ENCODE results near the gene MMP8.
A peak's percentile ranks its signal among the peaks of the same experiment; 100 is the strongest.

Gene MMP8

DNA sequence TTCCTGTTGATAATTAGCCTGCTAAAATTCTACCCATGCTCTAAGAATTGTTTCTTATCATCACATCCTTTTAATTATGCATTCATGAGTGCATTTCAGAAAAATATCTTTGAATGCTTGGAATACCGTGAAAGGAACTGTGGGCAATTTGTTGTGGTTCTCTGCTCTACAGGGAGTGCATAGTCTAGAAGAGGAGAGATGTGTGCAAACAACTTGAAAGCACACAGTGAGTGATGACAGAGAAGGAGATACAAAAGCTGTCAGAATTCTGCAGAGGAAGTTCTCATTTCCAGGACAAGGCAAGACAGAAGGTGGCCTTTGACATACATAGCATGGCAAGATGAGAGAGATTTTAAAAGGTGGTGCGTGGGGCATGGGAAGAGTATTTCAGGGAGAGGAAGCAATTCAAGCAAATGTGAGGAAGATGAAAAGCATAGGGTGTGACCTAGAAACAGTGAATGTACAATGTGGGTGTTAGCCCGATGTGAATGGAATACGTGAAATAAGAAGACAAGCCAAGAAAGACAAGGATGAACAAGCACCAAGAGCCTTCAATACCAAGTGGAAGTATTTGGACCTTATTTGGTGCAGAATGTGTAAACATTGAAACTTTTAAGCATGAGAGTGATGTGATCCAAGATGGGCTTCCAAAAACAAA lies 5.0 kb downstream of the MMP8 start:
- no peak for DNase-seq

DNA sequence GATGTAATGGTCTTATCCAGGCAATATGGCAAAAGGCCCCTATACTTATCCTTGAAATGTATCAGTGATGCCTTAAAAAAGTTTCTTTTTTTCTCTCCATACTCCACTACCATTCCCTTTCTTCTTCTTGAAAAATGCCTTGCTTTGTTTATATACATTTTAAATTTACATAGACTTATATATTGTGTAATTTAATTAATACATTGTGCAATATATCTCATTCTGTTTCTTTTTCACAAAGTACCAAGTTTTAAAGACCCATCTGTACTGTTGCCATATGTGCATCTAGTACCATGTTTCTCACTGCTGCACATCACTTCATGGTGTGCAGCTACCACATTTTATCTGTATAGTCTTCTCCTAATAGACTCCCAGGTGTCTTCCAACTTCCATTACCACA lies 7.5 kb downstream of the MMP8 start:
- no peak for DNase-seq

DNA sequence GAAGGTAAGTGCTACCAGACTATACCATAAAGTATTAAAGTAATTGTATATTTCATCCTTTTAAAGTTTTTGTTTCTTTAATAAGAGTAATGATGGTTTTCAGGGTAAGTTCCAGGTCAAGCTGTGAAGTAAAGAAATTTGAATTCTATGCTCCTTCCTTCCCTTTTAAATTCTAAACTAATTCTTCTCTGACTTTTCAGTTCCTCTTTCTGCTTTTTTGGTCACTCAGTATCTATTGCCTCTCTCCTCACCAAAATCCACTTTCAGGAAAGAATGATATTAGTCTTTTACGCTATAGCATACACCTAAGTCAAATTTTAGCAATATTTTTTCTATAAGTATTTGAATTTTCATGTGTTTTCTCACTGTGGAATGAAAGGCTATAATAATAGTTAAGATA lies 8.2 kb downstream of the MMP8 start:
- DNase-seq: no peak

DNA sequence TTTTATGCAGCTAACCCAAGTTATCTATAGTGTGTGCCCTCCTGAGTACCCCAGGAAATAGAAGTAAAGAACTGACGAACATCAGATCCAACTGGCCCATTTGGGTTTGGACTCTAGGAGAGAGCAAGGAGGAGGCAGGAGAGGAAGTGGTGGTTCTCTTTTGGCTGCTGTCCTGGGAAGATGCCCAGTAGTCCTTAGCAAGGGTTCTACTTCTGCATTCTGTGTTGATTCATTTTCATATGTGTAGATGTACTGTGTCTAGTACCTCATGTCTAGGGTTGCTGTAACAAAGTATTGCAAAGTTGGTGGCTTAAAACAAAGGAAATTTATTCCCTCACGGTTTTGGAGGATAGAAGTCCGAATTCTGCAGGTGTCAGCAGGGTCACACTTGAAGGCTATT lies 12.6 kb downstream of the MMP8 start:
- DNase-seq: no peak

DNA sequence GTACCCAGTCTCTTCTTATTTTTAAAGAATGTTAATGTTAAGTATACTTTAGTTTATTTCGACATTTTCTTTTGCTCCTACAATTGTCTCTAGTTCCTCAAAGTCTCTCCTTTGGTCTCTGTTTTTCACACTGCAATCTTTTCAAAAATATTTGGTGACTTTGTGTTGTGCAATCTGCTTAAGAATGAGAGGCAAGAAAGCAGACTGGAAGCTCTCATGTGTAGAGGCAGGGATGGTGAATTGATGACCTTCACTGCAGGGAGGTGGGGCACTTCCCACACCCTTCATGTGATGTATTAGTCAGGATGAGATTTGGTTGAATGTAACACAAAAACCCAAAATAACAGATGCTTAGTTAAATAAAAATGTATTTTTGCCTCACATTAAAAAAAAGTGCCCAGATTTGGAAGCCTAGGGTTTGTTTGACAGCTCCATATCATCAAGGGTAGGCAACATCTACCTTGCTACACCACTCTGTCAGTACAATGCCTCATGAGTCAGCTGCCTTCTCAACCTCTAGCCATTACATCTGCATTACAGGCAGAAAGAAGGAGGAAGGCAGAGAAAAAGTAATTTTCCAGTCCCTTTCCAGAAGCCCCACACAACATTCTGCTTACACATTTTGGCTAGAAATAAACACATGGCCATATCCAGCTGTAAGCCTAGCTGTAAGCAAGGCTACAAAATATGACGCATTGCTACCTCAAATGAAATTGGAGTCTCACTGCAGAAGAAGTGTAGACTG lies 15.4 kb downstream of the MMP8 start:
- DNase-seq: no peak

DNA sequence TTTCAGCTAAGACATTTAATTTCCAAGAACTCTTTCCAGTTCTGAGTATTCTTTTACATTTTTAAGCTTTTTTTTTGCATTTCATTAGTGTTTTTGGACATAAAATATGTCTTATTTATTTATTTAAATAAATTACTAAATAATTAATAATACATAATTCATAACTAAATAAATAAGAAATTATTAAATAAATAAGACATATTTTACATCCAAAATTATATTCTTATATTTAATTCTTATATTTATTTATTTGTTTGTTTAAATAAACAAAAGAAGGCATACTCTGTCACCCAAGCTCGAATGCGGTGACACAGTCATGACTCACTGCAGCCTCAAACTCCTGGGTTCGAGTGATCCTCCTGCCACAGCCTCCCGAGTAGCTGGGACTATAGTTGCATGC lies 16.1 kb downstream of the MMP8 start:
- DNase-seq: no peak

DNA sequence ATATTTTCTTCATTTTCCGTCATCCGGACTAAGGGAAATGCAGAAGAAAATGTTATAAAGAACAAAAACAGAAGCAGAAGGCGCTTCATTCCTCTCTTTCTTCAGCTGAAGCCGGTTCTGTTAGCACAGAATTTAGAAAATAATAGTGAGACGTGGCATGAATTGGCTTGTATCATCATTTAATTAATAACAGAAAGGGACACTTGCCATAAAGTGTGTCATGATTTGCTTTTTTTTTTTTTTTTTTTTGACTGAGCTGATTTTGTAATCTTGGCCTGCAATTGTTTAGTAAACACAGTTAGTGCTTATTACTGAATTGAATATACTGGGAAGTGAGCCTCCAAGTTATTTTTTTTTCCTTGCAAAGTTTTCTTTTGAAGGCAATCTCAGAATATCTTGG lies 19.1 kb downstream of the MMP8 start, which contains the start of gene MMP27:
Gene MMP27 (minus strand): TSS at position 144 of the 400 bp plus-strand sequence. CDS start 55 bp downstream, at position 89.
- no peak for DNase-seq

DNA sequence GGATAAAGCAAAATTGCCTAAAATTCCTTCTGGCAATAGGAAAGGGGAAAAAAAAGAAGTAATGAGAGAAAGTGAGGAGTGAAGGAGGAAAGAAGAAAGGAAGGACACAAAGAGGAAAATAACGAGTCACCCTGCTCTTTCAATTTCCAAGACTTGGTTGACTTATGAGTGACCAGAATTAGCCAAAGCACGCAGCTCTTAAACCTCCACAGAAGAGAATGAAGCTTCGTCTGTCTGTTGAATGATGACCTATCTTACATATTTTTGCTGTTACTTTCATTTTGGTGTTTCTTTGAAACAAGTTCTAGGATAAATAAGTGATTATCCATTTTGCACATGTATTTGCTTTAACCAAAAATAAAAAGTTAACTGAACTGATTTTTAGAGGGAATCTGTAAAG lies 19.9 kb downstream of the MMP8 start:
- DNase-seq: no peak

DNA sequence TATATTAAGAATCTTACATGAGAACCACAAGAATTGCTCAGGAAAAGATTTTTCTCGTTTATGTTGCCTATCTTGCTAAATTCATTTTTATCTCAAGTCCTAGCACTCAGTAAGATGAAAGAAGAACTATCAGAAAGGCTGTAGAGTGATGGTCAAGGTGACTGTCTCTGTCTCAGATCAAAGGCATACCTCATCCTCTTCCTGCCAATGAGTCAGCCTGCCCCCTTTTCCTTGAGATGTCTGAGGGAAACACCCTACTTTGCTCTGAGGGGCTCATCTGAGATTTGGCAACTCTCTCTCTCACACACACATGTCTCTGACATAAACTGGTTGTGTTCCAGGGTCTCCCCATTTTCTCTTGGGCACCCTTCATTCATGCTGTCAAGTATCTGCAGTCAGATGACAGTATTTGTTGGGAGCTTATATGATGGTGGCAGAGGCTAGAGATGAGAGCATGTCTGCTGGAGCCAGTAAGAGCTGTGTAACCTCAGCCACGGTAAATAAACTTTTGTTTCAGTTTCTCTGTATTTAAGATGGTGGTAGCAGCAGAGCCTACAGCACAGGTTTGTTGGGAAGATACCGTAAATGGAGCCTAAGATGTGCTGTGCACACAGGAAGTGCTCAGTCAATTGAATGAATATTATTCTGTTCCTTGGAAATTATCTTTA lies 20.8 kb downstream of the MMP8 start:
- no peak for DNase-seq

DNA sequence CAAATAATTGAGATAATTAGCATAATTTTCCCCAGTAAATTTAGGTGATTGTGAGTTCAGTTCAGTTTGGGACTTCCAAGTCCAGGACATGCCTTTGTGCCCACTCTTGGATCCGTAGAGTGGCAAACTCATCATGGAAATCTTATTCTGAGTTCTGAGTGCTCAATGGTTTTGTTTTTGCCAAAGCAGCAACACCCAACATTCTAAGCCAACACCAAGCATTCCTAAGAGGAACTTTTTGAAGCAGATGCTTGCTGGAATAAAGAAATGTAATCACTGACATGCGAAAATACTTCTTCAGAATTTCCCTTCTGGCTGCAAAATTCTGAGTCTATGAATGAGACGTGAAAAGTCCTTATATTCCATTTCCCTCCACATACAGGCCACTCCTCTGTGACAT lies 29.6 kb downstream of the MMP8 start:
- no peak for DNase-seq

DNA sequence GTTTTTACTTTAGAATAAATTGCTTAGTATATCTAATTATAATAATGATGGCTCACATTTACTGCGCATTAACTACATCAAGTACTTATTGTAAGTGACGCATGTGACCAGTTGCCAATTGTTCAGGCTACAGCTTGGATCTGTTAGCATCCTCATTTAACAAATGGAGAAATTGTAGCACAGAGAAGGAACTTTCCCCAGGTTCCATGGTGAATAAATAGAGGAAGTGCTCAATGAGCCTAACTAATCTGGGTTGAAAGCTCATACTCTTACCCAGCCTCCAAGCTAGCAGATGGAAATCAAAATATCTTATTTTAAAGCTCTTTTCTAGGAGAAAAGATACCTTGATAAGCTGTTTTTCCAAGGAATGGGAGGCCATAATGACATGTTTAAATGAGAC lies 39.0 kb downstream of the MMP8 start:
- no peak for DNase-seq

DNA sequence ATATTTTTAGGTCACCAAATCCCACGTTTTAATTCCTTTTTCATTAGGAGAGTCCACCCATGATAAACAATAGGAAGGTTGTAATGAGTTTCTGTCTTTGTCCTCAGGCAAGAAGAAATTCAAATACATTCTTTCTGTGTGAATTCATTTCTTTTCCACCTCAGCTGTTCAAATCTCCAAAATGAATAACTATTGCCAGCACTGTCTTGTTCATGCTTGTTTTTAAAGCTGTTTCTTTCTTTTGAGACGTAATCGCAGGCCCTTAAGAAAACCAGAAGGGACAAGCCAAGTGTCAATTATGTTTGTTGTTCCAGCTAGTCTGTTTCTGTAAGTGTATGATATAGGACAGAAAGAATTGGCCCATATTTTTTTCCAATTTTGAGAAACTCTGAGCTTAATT lies 39.4 kb downstream of the MMP8 start:
- no peak for DNase-seq

DNA sequence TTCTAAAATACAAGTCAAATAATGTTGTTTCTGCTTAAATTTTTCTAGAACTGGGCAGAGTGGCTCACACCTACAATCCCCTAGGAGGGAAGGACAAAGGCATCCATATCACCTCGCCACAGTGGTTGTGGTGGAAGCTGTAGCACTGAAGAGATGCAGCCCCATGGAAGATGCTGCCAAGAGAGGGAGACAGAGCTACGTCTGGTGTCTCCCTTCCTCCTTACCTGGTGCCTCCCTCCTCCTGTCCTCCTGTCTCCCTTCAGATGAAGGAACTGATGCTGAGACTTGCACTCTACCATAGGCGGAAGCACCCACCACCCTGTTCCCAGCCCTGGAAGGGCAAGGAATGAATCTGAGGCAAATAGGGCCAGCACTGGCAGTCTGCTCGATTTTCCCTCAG lies 41.5 kb downstream of the MMP8 start:
- DNase-seq: no peak

DNA sequence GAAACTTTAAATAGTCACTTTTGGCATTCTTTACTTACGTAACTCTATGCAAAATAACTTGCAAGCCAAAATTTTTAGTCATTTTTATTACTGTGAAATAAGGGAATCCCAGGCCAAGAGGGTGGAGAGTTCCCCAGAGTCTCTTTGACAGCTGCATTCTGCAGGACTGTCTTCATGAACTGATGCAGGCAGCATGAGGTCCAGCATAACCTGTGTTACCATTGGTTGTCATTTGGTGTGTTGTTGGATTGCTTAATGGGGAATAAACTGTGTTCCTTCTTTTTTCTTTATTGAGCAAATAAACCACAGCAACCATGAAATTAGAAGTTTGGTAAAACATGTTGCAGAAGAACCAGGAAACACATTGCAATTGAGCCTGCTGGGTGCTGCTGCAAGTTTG lies 43.8 kb downstream of the MMP8 start:
- DNase-seq: no peak

DNA sequence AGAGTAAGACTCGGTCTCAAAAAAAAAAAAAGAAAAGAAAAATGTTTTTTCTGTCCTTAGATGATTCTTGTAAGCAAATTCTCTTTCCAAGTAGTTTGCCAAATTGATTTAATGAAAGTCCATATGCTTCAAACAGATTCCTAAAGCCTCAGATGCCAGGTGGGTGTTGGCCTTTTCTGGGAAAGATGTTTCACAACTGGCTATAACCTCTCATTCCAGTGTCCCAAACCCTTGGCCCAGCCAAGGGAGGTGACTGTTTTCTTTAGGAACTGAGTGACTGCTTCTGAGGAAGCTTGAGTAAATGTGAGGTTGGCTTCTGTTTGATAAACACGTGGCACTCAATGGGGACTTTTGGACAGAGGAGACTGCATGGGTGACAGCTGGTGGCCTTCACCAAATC lies 46.7 kb downstream of the MMP8 start:
- DNase-seq: no peak

DNA sequence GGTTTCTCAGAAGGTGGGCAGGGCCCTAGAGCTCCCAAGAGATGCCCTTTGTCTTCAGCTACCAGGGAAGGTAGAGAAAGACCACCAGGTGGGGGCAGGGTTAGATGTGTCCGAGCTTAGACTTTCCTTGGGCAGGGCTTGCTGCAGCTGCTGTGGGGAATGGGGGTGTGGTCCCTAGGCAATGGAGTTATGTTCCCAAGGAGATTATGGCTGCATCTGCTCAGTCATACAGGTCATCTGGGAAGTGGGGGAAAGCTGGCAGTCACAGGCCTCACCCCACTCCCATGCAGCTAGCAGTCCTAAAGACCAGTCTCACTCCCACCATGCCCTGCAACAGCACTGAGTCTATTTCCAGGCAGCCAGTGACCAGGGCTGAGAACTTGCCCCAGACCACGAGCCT lies 48.7 kb downstream of the MMP8 start:
- no peak for DNase-seq

DNA sequence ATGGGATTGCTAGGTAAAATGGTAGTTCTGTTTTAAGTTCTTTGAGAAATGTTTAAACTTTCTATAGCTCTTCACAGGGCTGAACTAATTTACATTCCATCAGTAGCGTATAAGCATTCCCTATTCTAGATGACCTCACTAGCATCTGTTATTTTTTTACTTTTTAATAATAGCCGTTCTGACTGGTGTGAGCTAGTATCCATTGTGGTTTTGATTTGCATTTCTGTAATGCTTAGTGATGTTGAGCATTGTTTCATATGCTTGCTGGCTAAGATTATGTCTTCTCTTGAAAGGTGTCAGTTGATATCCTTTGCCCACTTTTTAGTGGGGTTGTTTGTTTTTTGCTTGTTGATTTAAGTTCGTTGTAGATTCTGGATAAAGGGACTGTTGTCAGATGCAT lies 55.1 kb downstream of the MMP8 start:
- DNase-seq: no peak

DNA sequence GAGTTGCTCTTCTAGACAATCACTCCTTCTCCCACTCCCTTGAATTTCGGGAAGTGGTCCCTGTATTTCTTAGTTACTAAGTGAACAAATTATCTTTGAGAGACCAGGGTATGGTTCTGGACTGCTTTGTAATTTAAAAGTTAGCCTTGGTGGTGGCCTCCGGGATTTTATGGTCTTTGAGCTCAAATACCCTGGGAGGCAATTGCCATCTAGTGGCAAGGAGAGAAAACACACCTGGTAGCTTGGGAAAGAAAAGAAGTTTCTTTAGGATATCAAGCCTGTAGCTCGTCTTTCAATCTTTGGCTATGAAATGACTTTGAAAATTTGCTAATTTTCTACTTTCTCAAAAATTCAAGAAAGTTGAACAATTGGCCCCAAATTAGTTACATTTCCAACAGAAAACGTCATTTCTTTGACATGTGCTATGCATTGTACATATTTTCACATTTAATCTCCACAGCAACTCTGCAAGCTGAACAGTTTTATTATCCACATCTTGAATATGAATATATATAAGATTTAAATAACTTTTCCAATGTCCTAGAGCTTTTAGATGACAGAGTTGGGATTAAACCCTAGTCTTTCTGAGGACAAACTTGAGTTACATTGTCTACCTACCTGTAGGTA lies 58.3 kb downstream of the MMP8 start:
- peak; percentile 57 for DNase-seq

DNA sequence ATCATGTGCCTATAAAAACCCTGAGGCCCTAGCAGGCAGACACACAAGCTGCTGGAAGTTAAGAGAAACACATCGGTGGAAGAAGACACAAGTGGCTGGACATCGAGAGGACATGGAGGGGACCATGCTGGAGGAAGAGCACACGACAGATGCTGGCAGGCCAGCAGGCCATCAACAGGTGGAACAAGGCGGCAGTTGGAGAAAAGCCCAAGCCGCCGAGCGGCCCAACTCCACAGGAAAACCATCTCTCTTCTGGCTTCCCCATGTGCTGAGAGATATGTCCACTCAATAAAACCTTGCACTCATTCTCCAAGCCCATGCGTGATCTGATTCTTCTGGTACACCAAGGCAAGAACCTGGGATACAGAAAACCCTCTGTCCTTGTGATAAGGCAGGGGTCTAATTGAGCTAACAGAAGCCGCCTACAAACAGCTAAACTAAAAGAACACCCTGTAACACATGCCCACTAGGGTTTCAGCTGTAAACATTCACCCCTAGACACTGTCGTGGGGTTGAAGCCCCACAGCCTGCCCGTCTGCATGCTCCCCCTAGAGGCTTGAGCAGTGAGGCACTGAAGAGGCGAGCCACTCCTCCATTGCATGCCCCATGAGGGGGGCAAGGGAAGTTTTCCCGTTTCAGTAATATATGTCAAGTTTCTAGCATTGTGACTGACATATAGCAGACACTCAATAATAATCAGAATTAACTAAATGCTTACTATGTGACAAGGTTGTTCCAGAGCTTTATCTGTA lies 60.6 kb downstream of the MMP8 start:
- DNase-seq: no peak

DNA sequence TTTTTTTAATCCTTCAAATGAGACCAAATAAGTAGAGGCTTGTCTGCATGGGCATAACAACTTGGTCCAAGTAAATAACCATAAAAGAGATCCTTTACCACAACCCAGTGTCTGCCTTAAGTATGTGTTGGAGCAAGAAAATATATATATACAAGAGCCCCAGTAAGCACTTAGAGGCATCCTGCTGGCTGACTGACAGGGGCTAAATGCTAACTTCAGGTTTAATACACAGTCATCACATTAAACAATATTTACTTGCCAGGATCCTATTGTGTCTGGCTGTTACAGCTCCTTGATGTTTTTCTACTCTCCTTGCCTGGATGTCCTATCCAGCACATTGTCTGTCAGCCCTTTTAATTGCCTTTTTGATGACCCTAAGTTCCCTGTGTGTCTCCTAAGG lies 62.1 kb downstream of the MMP8 start:
- DNase-seq: no peak
